Measurements from ENCODE around the gene ATXN3.
"Not testable (repeated sequence)": the region's sequence is repeated elsewhere in the genome, so short reads cannot be mapped to it uniquely, and the experiment has no call there.

Gene ATXN3

DNA sequence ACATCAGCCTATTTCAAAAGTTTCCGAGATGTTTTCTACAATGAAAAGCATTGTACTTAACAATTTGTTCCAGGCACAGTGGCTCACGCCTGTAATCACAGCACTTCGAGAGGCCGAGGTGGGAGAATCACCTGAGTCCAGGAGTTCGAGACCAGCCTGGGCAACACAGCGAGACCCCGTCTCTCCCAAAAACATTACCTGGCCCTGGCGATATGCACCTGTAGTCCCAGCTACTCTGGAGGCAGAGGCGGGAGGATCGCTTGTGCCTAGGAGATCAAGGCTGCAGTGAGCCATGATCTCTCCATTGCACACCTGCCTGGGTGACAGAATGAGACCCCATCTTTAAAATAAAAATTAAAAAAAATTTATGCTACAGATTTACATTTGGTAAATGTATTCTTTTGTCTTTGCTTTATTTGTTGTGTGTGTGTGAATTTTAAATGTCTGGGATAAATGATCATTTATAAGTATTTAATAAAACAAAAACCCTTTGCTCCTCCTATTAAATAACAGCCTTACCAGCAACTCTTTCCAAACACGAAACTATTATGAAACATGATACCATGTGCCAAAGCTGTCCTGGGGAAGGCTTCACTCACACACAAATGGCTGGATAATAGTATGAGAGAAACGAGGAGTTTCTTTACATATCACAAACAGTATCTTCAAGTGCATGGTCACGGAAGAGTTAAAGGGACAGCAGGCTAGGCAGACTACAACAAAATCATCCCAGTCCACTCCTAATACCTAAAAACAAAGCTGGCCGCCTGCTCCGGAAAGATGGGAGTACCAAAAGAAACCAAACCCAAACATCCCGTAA lies 1.1 kb downstream of the ATXN3 start:
- ATAC-seq (no peak), DNase-seq (ENCODE audit: low spot score in 2 of 2) (no peak)
- Mint-ChIP-seq H3K4me1 (peaks cover 34% of the 10 kb centered on the region), H3K36me3 (no peaks in the 10 kb centered on the region), H3K9me3 (no peaks in the 10 kb centered on the region), H3K4me3 (peak overlapping the region; percentile 94), H3K27ac (peak overlapping the region; percentile 91)

DNA sequence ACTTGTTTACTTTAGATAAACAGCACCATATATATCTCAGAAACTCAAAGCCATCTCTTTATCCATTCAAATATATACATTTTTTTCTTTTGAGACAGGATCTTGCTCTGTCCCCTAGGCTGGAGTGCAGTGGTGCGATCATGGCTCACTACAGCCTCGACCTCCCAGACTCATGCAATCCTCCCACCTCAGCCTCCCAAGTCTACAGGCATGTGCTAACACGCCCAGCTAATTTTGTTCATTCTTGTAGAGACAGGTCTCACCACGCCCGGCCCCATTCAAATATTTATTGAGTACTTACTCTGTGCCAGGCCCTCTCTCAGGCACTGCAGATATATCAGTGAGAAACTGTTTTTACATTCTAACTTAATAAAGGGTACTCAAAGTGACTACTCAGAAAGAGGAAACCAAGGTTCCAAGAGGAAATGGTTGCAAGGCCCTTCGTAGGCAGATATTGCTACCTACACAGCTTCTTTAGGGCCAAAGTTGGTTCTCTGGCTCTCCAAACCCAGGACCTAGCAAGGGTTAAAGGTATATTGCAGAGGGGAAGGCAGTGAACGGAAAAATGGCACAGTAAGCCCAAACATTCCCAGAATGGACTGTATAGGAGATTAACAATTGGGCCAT lies 2.9 kb downstream of the ATXN3 start:
- Mint-ChIP-seq H3K36me3 (no peaks in the 10 kb centered on the region), H3K4me3 (no peak overlapping the region)

DNA sequence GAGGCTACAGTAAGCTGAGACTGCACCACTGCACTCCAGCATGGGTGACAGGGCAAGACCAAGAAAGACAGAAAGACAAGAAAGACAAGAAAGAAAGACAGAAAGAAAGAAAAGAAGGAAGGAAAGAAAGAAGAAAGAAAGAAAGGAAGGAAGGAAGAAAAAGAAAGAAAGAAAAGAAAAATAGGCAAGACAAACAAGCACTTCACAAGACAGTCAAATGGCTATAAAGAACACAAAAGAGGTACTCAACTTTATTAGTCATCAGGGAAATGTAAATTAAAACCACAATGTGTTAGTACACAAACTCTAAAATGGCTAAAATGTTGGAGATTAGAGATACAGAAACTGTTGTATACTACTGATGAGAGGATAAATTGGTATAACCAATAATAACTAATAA lies 6.6 kb downstream of the ATXN3 start:
- H3K4me3 Mint-ChIP-seq, result no peak overlapping the region
- H3K27ac Mint-ChIP-seq, result no peak overlapping the region
- peaks cover 19% of the 10 kb centered on the region for H3K4me1 Mint-ChIP-seq

More for the DNA sequence above, 2.9 kb downstream of the ATXN3 start:
- H3K9me3 Mint-ChIP-seq, result no peaks in the 10 kb centered on the region
- no peak for ATAC-seq
- DNase-seq (ENCODE audit: low spot score in 2 of 2), result no peak
- peaks cover 38% of the 10 kb centered on the region for H3K4me1 Mint-ChIP-seq
- H3K27ac Mint-ChIP-seq, result no peak overlapping the region

DNA sequence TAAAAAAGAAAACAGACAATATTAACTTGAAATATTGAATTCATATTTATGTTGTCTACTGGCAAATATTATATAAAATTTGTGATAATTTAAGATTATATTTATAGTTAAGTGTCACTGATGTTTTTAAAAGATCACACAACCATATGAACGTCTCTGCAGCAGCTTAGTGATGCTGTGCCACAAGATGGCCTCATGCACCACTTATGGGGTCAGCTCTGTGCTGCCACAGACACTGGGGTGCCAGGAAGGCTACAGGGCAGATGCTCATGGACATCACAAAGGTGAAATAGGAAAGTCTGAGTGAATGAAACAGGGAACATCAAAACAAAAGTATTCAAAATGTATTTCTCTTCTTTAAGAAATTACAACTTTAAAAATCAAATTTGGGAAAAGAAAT lies 13.1 kb downstream of the ATXN3 start:
- H3K27ac Mint-ChIP-seq, result no peak overlapping the region
- no peak overlapping the region for H3K4me3 Mint-ChIP-seq
- no peaks in the 10 kb centered on the region for H3K9me3 Mint-ChIP-seq
- peaks cover 83% of the 10 kb centered on the region for H3K36me3 Mint-ChIP-seq
- ATAC-seq, result no peak
- DNase-seq (ENCODE audit: low spot score in 2 of 2), result no peak
- H3K4me1 Mint-ChIP-seq, result no peaks in the 10 kb centered on the region

More for the DNA sequence above, 6.6 kb downstream of the ATXN3 start:
- Mint-ChIP-seq H3K9me3 (no peaks in the 10 kb centered on the region), H3K36me3 (peaks cover 26% of the 10 kb centered on the region)
- ATAC-seq (peak; percentile 55), DNase-seq (ENCODE audit: low spot score in 2 of 2) (no peak)

DNA sequence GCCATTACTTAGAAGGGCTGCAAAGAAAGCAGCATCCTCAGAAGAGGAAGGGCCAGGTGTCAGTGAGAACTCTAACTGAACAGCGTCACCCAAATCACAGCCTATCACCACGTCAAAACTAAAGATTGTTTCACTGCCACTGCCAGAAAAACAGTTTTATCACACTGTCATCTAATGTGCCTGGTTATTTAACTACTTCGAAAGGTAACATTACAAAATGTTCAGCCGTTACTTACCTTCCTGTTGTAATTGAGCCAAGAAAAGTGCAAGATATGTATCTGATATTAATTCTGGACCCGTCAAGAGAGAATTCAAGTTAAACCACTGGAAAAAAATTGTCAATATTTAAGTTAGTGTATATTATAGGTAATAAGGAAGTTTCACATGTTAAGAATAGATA lies 17.9 kb downstream of the ATXN3 start:
- no peak overlapping the region for H3K4me3 Mint-ChIP-seq
- no peaks in the 10 kb centered on the region for H3K9me3 Mint-ChIP-seq
- DNase-seq (ENCODE audit: low spot score in 2 of 2) (no peak), ATAC-seq (no peak)
- H3K4me1 Mint-ChIP-seq, result no peaks in the 10 kb centered on the region
- H3K27ac Mint-ChIP-seq, result no peak overlapping the region
- peaks cover 87% of the 10 kb centered on the region for H3K36me3 Mint-ChIP-seq

DNA sequence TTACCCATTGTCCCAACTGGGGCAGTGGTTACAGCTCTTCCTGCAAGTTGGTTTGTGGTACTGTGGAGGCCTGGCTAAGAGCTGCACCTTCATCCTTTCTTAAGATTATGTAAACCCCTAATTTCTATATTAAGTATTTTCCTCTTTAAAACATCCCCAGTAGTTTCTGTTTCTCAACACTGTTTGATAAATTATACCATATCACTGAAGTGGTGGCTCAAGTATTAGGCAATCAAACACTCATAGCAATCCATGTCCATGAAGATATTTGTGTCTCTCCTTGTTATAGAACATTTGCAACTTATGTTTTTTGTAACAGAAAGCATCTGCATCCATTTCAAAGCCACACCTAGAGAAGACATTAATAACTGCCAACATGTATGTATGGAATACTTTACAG lies 31.8 kb downstream of the ATXN3 start:
- Mint-ChIP-seq H3K4me3 (no peak overlapping the region), H3K9me3 (no peaks in the 10 kb centered on the region), H3K36me3 (peaks cover 79% of the 10 kb centered on the region), H3K4me1 (no peaks in the 10 kb centered on the region), H3K27ac (no peak overlapping the region)
- ATAC-seq (no peak), DNase-seq (ENCODE audit: low spot score in 2 of 2) (no peak)

DNA sequence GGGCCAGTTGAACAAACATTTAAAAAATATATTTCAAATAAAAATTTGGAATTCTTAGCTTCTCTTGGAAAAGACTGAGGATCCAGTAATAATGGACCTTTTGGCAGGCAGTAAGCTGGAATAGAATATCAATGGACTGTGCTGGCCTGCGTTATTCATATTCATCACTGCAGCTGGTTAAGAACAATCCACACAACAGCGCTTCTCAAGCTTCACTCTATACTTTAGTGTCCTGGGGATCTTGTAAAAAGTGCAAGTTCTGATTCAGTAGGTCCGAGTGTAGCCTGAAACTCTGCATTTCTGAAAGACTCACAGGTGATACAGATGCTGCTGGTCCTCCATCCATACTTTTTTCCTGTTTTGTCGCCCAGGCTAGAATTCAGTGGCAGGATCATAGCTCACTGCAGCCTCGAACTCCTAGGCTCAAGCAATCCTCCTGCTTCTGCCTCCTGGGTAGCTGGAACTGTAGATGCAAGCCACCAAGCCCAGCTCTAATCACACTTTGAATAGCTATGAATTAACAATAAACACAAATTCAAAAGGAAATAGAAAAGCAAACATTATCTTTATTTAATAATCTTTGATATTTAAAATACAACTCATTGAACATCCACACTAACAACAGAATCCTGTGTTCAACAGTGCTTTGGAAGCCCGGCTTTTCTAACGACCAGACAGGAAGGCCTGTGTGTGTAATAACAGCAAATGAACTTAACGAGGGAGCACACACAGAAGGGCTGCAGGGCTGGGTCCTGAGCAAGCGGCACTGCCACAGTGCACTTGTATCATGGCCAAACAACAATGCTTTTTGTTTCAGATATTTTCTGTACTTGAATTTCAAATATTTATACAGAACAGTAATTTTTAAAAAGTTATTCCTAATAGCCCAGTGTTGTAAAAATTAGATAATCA lies 48.1 kb downstream of the ATXN3 start:
- no peak overlapping the region for H3K27ac Mint-ChIP-seq
- no peak overlapping the region for H3K4me3 Mint-ChIP-seq
- ATAC-seq (no peak), DNase-seq (ENCODE audit: low spot score in 2 of 2) (no peak)
- no peaks in the 10 kb centered on the region for H3K4me1 Mint-ChIP-seq
- H3K9me3 Mint-ChIP-seq, result no peaks in the 10 kb centered on the region
- H3K36me3 Mint-ChIP-seq, result no peaks in the 10 kb centered on the region

DNA sequence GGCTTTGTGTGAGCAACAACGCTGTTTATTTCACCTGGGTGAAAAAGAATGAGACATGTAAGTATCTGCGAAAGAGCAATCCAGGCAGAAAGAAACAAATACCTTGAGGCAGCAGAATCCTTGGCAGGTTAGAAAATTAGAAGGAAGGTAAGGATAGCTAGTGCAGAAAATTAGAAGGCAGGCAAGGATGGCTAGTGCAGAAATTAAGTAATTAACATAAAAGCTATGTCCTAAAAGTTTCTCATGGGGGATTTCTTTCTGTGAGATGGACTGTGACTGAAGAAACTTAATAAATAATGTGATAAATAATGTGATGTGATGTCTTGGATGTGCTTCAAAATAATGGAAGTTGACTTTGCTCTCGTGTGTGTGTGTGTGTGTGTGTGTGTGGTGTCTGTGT lies 56.6 kb downstream of the ATXN3 start:
- H3K27ac Mint-ChIP-seq, result no peak overlapping the region
- no peak for ATAC-seq
- no peak for DNase-seq (ENCODE audit: low spot score in 2 of 2)
- no peaks in the 10 kb centered on the region for H3K4me1 Mint-ChIP-seq
- H3K9me3 Mint-ChIP-seq, result peaks cover 16% of the 10 kb centered on the region
- peaks cover 7% of the 10 kb centered on the region for H3K36me3 Mint-ChIP-seq
- H3K4me3 Mint-ChIP-seq, result no peak overlapping the region

DNA sequence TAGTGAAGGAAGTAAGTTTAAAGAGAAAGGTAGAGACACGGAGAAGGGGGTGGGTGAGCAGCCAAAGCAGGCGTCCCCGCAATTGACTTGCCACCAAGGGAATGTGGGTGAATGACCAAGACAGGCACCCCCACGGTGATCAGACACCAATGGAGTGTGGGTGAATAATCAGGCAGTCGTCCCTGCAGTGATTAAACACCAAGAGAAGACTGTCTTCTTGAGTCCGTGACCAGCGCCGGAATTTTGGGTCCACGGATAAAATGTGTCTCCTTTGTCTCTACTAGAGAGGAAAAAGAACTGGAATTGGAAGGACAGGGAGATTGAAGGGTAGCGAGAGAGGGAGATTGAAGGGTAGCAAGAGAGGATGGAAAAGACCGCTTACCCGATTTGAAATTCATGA lies 57.2 kb downstream of the ATXN3 start:
- not testable (repeated sequence) for ATAC-seq, H3K4me1 Mint-ChIP-seq, H3K27ac Mint-ChIP-seq, H3K4me3 Mint-ChIP-seq, H3K36me3 Mint-ChIP-seq
- peaks cover 16% of the 10 kb centered on the region for H3K9me3 Mint-ChIP-seq
- DNase-seq (ENCODE audit: low spot score in 2 of 2), result peak in 1 of 2 donors; percentile 32

DNA sequence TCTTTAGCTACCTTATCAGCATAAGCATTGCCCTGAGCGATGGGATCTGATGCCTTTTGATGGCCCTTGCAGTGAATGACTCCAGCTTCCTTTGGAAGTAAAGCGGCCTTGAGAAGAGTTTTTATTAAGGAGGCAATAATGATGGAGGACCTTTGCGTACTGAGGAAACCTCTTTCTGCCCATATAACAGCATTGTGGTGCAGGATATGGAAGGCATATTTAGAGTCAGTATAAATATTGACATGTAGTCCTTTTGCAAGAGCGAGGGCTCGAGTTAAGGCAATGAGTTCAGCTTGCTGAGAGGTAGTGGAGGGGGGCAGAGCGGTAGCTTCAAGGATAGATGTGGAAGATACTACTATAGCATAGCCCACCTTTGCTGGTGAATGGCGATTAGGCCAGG lies 60.5 kb downstream of the ATXN3 start:
- peaks cover 16% of the 10 kb centered on the region for H3K9me3 Mint-ChIP-seq
- peak in 1 of 2 donors; percentile 43 for DNase-seq (ENCODE audit: low spot score in 2 of 2)
- not testable (repeated sequence) for ATAC-seq

DNA sequence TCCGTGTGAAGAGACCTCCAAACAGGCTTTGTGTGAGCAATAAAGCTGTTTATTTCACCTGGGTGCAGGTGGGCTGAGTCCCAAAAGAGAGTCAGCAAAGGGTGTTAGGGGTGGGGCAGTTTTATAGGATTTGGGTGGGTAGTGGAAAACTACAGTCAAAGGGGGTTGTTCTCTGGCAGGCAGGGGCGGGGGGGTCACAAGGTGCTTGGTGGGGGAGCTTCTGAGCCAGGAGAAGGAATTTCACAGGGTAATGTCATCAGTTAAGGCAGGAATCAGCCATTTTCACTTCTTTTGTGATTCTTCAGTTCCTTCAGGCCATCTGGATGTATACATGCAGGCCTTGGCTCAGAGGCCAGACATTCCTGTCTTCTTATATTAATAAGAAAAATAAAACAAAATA lies 64.6 kb downstream of the ATXN3 start:
- peaks cover 23% of the 10 kb centered on the region for H3K36me3 Mint-ChIP-seq
- ATAC-seq, H3K9me3 Mint-ChIP-seq, H3K27ac Mint-ChIP-seq, H3K4me3 Mint-ChIP-seq: not testable (repeated sequence)
- peaks cover 20% of the 10 kb centered on the region for H3K4me1 Mint-ChIP-seq
- peak in 1 of 2 donors; percentile 43 for DNase-seq (ENCODE audit: low spot score in 2 of 2)

More for the DNA sequence above, 60.5 kb downstream of the ATXN3 start:
- not testable (repeated sequence) for H3K4me3 Mint-ChIP-seq, H3K36me3 Mint-ChIP-seq, H3K4me1 Mint-ChIP-seq, H3K27ac Mint-ChIP-seq

DNA sequence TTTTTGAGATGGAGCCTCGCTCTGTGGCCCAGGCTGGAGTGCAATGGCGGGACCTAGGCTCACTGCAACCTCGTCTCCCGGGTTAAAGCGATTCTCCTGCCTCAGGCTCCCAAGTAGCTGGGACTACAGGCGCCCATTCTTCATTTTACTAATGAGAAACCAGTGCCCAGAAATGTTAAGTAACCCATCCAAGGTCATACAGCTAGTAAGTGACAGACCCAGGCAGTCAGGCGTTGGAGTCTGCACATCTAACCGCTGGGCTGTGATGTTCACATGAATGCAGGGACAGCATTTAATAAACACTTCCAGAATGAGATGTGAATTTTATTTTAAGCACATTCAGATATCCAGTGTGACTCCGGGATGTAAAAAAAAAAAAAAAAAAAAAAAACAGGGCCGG lies 65.2 kb downstream of the ATXN3 start:
- ATAC-seq, result no peak
- peak overlapping the region; percentile 93 for H3K4me3 Mint-ChIP-seq
- no peak for DNase-seq (ENCODE audit: low spot score in 2 of 2)
- peaks cover 23% of the 10 kb centered on the region for H3K4me1 Mint-ChIP-seq
- peaks cover 24% of the 10 kb centered on the region for H3K36me3 Mint-ChIP-seq
- H3K9me3 Mint-ChIP-seq, result no peaks in the 10 kb centered on the region
- peak overlapping the region; percentile 99 for H3K27ac Mint-ChIP-seq

DNA sequence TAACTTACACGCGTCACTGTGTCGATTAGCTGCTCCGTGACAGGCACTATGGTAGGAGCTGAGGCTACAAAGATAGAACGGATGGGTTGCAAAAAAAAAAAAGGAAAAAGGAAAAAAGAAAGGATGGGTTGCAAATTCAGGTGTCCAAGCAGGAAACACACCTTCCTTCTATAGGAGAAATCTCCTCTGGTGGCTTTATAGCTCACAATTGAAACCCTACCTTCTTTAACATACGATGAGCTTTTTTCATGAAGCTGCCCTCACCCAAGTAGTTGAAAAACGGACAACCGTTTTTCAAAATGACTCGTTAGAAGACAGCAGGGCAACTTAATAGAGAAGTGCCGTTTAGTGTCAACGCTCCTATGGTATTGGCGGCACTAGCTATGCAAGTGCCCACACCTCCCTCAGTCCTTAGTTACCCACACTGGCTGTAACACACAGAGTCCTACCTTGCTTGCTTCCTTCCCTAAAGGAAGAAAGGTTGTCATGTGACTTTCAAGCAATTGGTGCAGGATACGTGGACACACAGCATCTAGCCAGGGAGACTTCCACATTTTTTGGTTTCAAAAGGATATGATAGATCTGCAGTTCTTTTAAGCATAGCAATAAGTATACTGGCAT lies 65.8 kb downstream of the ATXN3 start:
- Mint-ChIP-seq H3K36me3 (peaks cover 24% of the 10 kb centered on the region), H3K4me3 (peak overlapping the region; percentile 93), H3K4me1 (peaks cover 23% of the 10 kb centered on the region), H3K27ac (peak overlapping the region; percentile 99), H3K9me3 (no peaks in the 10 kb centered on the region)
- peak in 1 of 2 donors; percentile 57 for DNase-seq (ENCODE audit: low spot score in 2 of 2)
- peak; percentile 17 for ATAC-seq

DNA sequence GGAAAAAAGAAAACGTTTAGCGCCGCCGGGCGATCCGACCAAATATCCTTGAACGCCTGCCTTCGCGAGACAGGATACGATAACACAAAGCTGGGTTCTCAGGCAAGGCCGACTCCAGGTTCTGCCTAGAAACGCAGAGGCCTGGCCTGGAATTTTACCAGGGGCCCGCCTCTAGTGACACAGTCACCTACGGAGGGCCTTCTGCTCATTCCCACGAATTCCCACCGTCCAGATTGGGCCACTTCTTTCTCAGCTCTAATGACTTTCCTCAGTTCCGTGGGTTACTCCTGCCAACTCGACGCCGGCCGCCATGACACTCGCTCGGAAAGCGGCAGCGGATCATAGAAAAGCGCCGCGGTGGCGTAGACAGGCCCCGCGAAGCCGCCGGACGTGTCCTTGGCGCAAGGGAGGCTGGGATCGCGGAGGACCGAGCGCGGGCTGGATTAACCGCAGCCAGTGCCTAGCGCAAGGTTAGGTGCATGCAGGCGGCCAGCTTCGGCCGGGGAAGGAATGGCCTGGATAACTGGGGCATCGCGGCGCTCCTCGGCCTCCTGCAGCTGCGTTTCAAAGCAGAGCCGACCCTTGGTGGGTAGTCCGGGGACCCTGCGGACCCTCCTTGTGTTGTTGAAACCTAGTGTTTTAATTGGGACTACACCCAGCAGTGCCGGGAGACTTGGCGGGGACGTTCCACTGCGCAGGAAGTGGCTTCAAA lies 66.5 kb downstream of the ATXN3 start, which contains the start of gene TRIP11:
TSS of gene TRIP11 (minus strand) at position 341 of the 712 bp plus-strand sequence. CDS start 374 bp downstream, outside the sequence.
- DNase-seq (ENCODE audit: low spot score in 2 of 2) (peak; percentile 94 to 98), ATAC-seq (peak; percentile 98)
- Mint-ChIP-seq H3K4me3 (peak within 1 kb of the TSS; percentile 93), H3K27ac (peak within 1 kb of the TSS; percentile 99), H3K4me1 (peaks cover 23% of the 10 kb centered on the region), H3K9me3 (no peaks in the 10 kb centered on the region), H3K36me3 (peaks cover 24% of the 10 kb centered on the region)
